K562 treated with DMSO at 1 percent for 4 hours (cell line): ENCODE data around the gene DET1. TPM values are rescaled to one million over a fixed set of nuclear protein-coding genes. Genes with fewer than 3 reads are reported as not detected.

Experiments used
- total RNA-seq: library from RNA; unstranded; fragments of 300-600 nt; gene quantifications from 2 replicates; pipeline ENCODE4 v1.2.3, GENCODE V29; 2022; ENCODE audit not compliant: insufficient read depth

The DET1 gene
- total RNA-seq: 2.5 and 3.4 TPM in 2 replicates

GRCh38 chr15:88546248-88547129 lies at the start of gene DET1:
TSS of gene DET1 (minus strand) at chr15:88546681. CDS start at chr15:88531705, 14,976 bp downstream.

GRCh38 chr15:88467073-88467934 lies 79.2 kb downstream of the DET1 start, which contains the start of the genes MRPL46 and MRPS11:
TSS of gene MRPL46 (minus strand) at chr15:88467388. CDS start at chr15:88467377, 11 bp downstream.
TSS of gene MRPS11 (plus strand) at chr15:88467708. CDS start at chr15:88467718, 10 bp downstream.

Other genes with a start within 250 kb of the DET1 start
- 17.8 and 25.7 TPM in 2 replicates for gene MRPL46, start 79.3 kb downstream of the DET1 start, total RNA-seq
- gene MRPS11, start 79.0 kb downstream of the DET1 start, total RNA-seq: 44.7 and 46.9 TPM in 2 replicates
- gene AEN, start 74.7 kb upstream of the DET1 start, total RNA-seq: 7.7 and 10.4 TPM in 2 replicates
- 4.0 TPM in 1 of 2 replicates, not detected in the other for gene ISG20, start 92.3 kb upstream of the DET1 start, total RNA-seq